Endothelial cell of umbilical vein (primary cell): ENCODE measurements around the gene ZGLP1. TPM values are rescaled to one million over a fixed set of nuclear protein-coding genes. Genes with fewer than 3 reads are reported as not detected.

ENCODE experiments used
- BruUV-seq: library from RNA; stranded (reverse); fragments of 400-500 nt; replicated peaks from 2 replicates; lab custom pipeline; 2021; lab: Mats Ljungman, UMichigan
- CTCF ChIA-PET: fragments of 300-600, 350-600 bp; sonication (Branson Sonifier 250); formaldehyde crosslinking; loops from one replicate; lab custom pipeline; 2021; ENCODE audit warnings: antibody characterized with exemption, inconsistent platforms; lab: Charles Lee
- POLR2A ChIA-PET: fragments of 300-600, 350-600 bp; sonication (Branson Sonifier 250); formaldehyde crosslinking; loops from one replicate; lab custom pipeline; 2021; ENCODE audit warnings: antibody characterized with exemption, inconsistent platforms; lab: Charles Lee
- DNase-seq: peaks from one replicate; pipeline ENCODE4 v3.0.0-alpha.2; 2011; ENCODE audit warnings: low read depth, low spot score
- FAIRE-seq: peaks from 2 replicates; lab custom pipeline; 2011; peaks lifted over from hg19 to GRCh38; lab: Jason Lieb, UNC
- H2AFZ ChIP-seq: 2 replicates; pipeline ENCODE4 v1.6.0; 2012; ENCODE audit warnings: low read depth, low read length, control low read depth, inconsistent platforms
- H3K27ac ChIP-seq: 2 replicates; pipeline ENCODE4 v1.5.1; 2011; ENCODE audit warnings: low read depth, mild to moderate bottlenecking, control low read depth, low read length, moderate library complexity; ENCODE audit not compliant: insufficient read depth
- H3K27me3 ChIP-seq, 2 experiments: 2 replicates each; pipeline versions ENCODE4 v1.6.0 to v1.6.1; 2011; ENCODE audit warnings: low read length in 2 of 2, mixed read lengths in 1 of 2; ENCODE audit not compliant: control insufficient read depth in 2 of 2, insufficient read depth in 2 of 2
- H3K36me3 ChIP-seq, 2 experiments: 2 replicates in 1 of 2; 3 replicates in 1 of 2; pipeline ENCODE4 v1.5.1; 2011; ENCODE audit warnings: low read length in 2 of 2, mild to moderate bottlenecking in 1 of 2, moderate library complexity in 1 of 2; ENCODE audit not compliant: control insufficient read depth in 2 of 2, insufficient read depth in 2 of 2; ENCODE audit errors: extremely low read depth in 1 of 2
- H3K4me1 ChIP-seq: 3 replicates; pipeline ENCODE4 v1.5.1; 2011; ENCODE audit warnings: mild to moderate bottlenecking, low read length; ENCODE audit not compliant: control insufficient read depth, insufficient read depth; ENCODE audit errors: extremely low read depth
- H3K4me2 ChIP-seq: 2 replicates; pipeline ENCODE4 v1.6.1; 2011; ENCODE audit warnings: low read length, control low read depth, mixed read lengths; ENCODE audit not compliant: insufficient read depth
- H3K4me3 ChIP-seq, 3 experiments: fragments of 200-600 bp in 1 of 3; sonication (generic), shearing (Covaris generic) in 1 of 3; replicated peaks in 1 of 3; 2 replicates each; pipeline ENCODE4 v1.5.1; 2011 to 2016; ENCODE audit warnings: control low read depth in 3 of 3, low read length in 3 of 3, mild to moderate bottlenecking in 2 of 3, inconsistent platforms in 1 of 3, low read depth in 1 of 3, moderate library complexity in 1 of 3; ENCODE audit not compliant: insufficient read depth in 1 of 3
- H3K79me2 ChIP-seq: 2 replicates; pipeline ENCODE4 v1.6.0; 2012; ENCODE audit warnings: low read length, inconsistent platforms; ENCODE audit not compliant: control insufficient read depth, insufficient read depth
- H3K9ac ChIP-seq: replicated peaks from 2 replicates; pipeline ENCODE3; 2011; ENCODE audit warnings: low read length, control low read depth; ENCODE audit not compliant: insufficient read depth; ENCODE audit errors: extremely low read depth
- H3K9me1 ChIP-seq: replicated peaks from 3 replicates; pipeline ENCODE4 v1.6.0; 2011; ENCODE audit warnings: mild to moderate bottlenecking, low read length; ENCODE audit not compliant: control insufficient read depth, insufficient read depth; ENCODE audit errors: extremely low read depth
- H3K9me3 ChIP-seq: replicated peaks from 2 replicates; pipeline ENCODE4 v1.5.1; 2012; ENCODE audit warnings: low read length, inconsistent platforms; ENCODE audit not compliant: control insufficient read depth, insufficient read depth
- H4K20me1 ChIP-seq: replicated peaks from 2 replicates; pipeline ENCODE3; 2011; ENCODE audit warnings: mild to moderate bottlenecking, low read length; ENCODE audit not compliant: control insufficient read depth, insufficient read depth; ENCODE audit errors: extremely low read depth
- CTCF ChIP-seq, 2 donors: IDR thresholded peaks; 1 replicate in 1 of 2; 2 replicates in 1 of 2; pipeline ENCODE4 v1.5.1; 2011; ENCODE audit warnings: low read length in 2 of 2, mild to moderate bottlenecking in 2 of 2, moderate library complexity in 2 of 2, control low read depth in 1 of 2, inconsistent platforms in 1 of 2, low read depth in 1 of 2; ENCODE audit not compliant: insufficient read depth in 1 of 2; ENCODE audit errors: extremely low read depth in 1 of 2
- EZH2 ChIP-seq: IDR thresholded peaks from 2 replicates; pipeline ENCODE4 v1.6.1; 2012; ENCODE audit warnings: borderline replicate concordance, low read depth, mild to moderate bottlenecking, moderate library complexity, low read length, inconsistent platforms; ENCODE audit not compliant: severe bottlenecking
- FOS ChIP-seq: IDR thresholded peaks from 2 replicates; pipeline ENCODE4 v1.6.1; 2011; ENCODE audit warnings: mild to moderate bottlenecking, low read length, moderate library complexity, borderline replicate concordance; ENCODE audit not compliant: insufficient read depth
- GATA2 ChIP-seq: IDR thresholded peaks from 2 replicates; pipeline ENCODE4 v1.7.0; 2011; ENCODE audit warnings: low read depth, mild to moderate bottlenecking, moderate library complexity, mixed read lengths, low read length; ENCODE audit not compliant: insufficient read length, insufficient read depth
- JUN ChIP-seq: IDR thresholded peaks from 2 replicates; pipeline ENCODE4 v1.6.1; 2011; ENCODE audit warnings: borderline replicate concordance, low read depth; ENCODE audit not compliant: insufficient read length, insufficient read depth
- POLR2AphosphoS5 ChIP-seq: IDR thresholded peaks from 2 replicates; pipeline ENCODE4 v1.6.1; 2012; ENCODE audit warnings: low read depth, mild to moderate bottlenecking, control low read depth, low read length, moderate library complexity; ENCODE audit not compliant: insufficient read depth
- dilution Hi-C: fragments of 300-500 bp; cut with MboI; formaldehyde crosslinking; loops from one replicate; pipeline ENCODE4 v1.15.0; 2019; ENCODE audit warnings: low sequenced_read_pairs; ENCODE audit not compliant: extremely low pct_ligation_motif_present
- intact Hi-C: fragments of 100-400 bp; cut with micrococcal nuclease; formaldehyde crosslinking; loops from one replicate; pipeline ENCODE4 v1.10.0; 2022
- polyA plus RNA-seq, 4 experiments: library from polyadenylated mRNA; depleted of rRNA in 3 of 4; stranded (reverse) in 3 of 4; unstranded in 1 of 4; fragments of >200 nt; gene quantifications; 2 replicates each; pipeline versions ENCODE4 v1.2.1 to v1.2.3, GENCODE V29; 2011 to 2012; ENCODE audit warnings: missing spikeins in 1 of 4
- total RNA-seq: library from RNA; stranded (reverse); gene quantifications from 2 replicates; pipeline ENCODE4 v1.2.3, GENCODE V29; 2021

ZGLP1 gene
- total and polyA plus RNA-seq, 2 donors (not counting 3 experiments of a cell fraction or from before 2014, with no cell fraction given): 1.6 to 2.9 TPM

GRCh38 chr19:10295305-10295846, 14.2 kb downstream of the ZGLP1 start:
- Histone ChIP-seq H3K9me3 (no peaks in the 10 kb centered on the region), H3K4me1 (peaks cover 14% of the 10 kb centered on the region), H3K4me3 (peak overlapping the region in 1 of 3 experiments; percentile 20), H2AFZ (no peak overlapping the region), H3K9me1 (no peaks in the 10 kb centered on the region), H3K9ac (no peak overlapping the region), H3K27ac (no peak overlapping the region), H3K36me3 (no peaks in the 10 kb centered on the region), H3K79me2 (no peaks in the 10 kb centered on the region), H3K27me3 (peaks cover 49 to 58% of the 10 kb centered on the region in 2 experiments), H4K20me1 (no peaks in the 10 kb centered on the region), H3K4me2 (peak overlapping the region; percentile 6)
- BruUV-seq: no TSS peak
- no peak for TF ChIP-seq GATA2
- no peak for TF ChIP-seq FOS
- no peak for TF ChIP-seq POLR2AphosphoS5
- no peak for TF ChIP-seq JUN
- TF ChIP-seq CTCF (IDR thresholded peaks at IDR 0.05; ENCODE audit: extremely low read depth in 1 of 2, insufficient read depth in 1 of 2, low read depth in 1 of 2, low read length in 2 of 2): peak; percentile 10 to 44
- TF ChIP-seq EZH2: peak; percentile 48
- ChIA-PET POLR2A (no interaction called here), CTCF (interaction anchor here (1.2 kb wide), 2 partner anchors 25 to 37 kb away, joined by 3 to 4 read pairs; partner anchors contain the start of gene ICAM1)
- dilution Hi-C loops (no loop called here), intact Hi-C loops (no loop called here)
- DNase-seq (peak; percentile 35), FAIRE-seq (no peak)
